Left ventricle myocardium inferior (tissue), 1 donor: Measurements from ENCODE around the gene CENPF. TPM values are rescaled to one million over a fixed set of nuclear protein-coding genes. Genes with fewer than 3 reads are reported as not detected.

Experiments used
- DNase-seq: peaks from one replicate; pipeline ENCODE4 v3.0.0-alpha.2; 2020
- H3K27ac ChIP-seq: fragments of 200-600 bp; replicated peaks from 2 replicates; pipeline ENCODE4 v1.8.0; 2021
- H3K27me3 ChIP-seq: fragments of 200-600 bp; 2 replicates; pipeline ENCODE4 v1.8.0; 2021; ENCODE audit warnings: low read depth
- H3K36me3 ChIP-seq: fragments of 200-600 bp; 2 replicates; pipeline ENCODE4 v1.8.0; 2021
- H3K4me1 ChIP-seq: fragments of 200-600 bp; 2 replicates; pipeline ENCODE4 v1.8.0; 2021
- H3K4me3 ChIP-seq: fragments of 200-600 bp; 2 replicates; pipeline ENCODE4 v1.8.0; 2021; ENCODE audit warnings: mild to moderate bottlenecking, moderate library complexity
- H3K9me3 ChIP-seq: fragments of 200-600 bp; replicated peaks from 2 replicates; pipeline ENCODE4 v1.8.0; 2021
- CTCF ChIP-seq: fragments of 200-600 bp; IDR thresholded peaks from 2 replicates; pipeline ENCODE4 v1.8.0; 2021; ENCODE audit warnings: antibody characterized with exemption, mild to moderate bottlenecking, borderline replicate concordance
- intact Hi-C: fragments of 100-400 bp; cut with micrococcal nuclease; formaldehyde crosslinking; loops from one replicate; pipeline ENCODE4 v1.11.0; 2022
- total RNA-seq: library from RNA; stranded (reverse); fragmentation: NEBNext Ultra II Directional; extraction: Animal tissue kit (Norgen Biotek cat#: 25700); gene quantifications from one replicate; pipeline ENCODE4 v1.2.1, GENCODE V29; 2021
- donor health status: DM: no; HTN: yes; CAD: no; lungs with severe emphysema.

The CENPF gene
- total RNA-seq, 1 donor from 2014 or later: 1.7 TPM

- Histone ChIP-seq H3K4me1 (no peaks in the 10 kb centered on the region), H3K4me3 (no peak overlapping the region), H3K9me3 (peaks cover under 1% of the 10 kb centered on the region), H3K36me3 (no peaks in the 10 kb centered on the region), H3K27ac (no peak overlapping the region), H3K27me3 (no peaks in the 10 kb centered on the region)
- DNase-seq: no peak
- TF ChIP-seq CTCF: no peak
- intact Hi-C loops: loop anchor here (10.0 kb wide), 2 partner anchors 188 to 318 kb away; no protein-coding TSS in a partner anchor
Measured at GRCh38 chr1:214582289-214582891, 20.6 kb upstream of the CENPF start.

GRCh38 chr1:214583113-214583512 is 19.9 kb upstream of the CENPF start:
- DNase-seq: no peak
- intact Hi-C loops: loop anchor here (10.0 kb wide), 2 partner anchors 188 to 318 kb away; no protein-coding TSS in a partner anchor
- Histone ChIP-seq H3K27ac (no peak overlapping the region), H3K36me3 (no peaks in the 10 kb centered on the region), H3K4me3 (no peak overlapping the region), H3K9me3 (no peaks in the 10 kb centered on the region), H3K27me3 (no peaks in the 10 kb centered on the region), H3K4me1 (no peaks in the 10 kb centered on the region)
- TF ChIP-seq CTCF: no peak

GRCh38 chr1:214583824-214584554 is 19.0 kb upstream of the CENPF start:
- DNase-seq: no peak
- no peaks in the 10 kb centered on the region for H3K36me3 ChIP-seq
- H3K27me3 ChIP-seq: no peaks in the 10 kb centered on the region
- intact Hi-C loops: loop anchor here (10.0 kb wide), 2 partner anchors 189 to 319 kb away; no protein-coding TSS in a partner anchor
- no peaks in the 10 kb centered on the region for H3K4me1 ChIP-seq
- no peaks in the 10 kb centered on the region for H3K9me3 ChIP-seq
- no peak for TF ChIP-seq CTCF
- H3K4me3 ChIP-seq: no peak overlapping the region
- H3K27ac ChIP-seq: no peak overlapping the region

- Histone ChIP-seq H3K4me3 (no peak overlapping the region), H3K27ac (no peak overlapping the region), H3K4me1 (no peaks in the 10 kb centered on the region), H3K36me3 (no peaks in the 10 kb centered on the region), H3K27me3 (no peaks in the 10 kb centered on the region), H3K9me3 (no peaks in the 10 kb centered on the region)
- TF ChIP-seq CTCF: peak; percentile 80
- DNase-seq: no peak
- intact Hi-C loops: loop anchor here (5.0 to 10.0 kb wide), 3 partner anchors 190 to 320 kb away; no protein-coding TSS in a partner anchor
Measured at GRCh38 chr1:214584805-214585766, 17.9 kb upstream of the CENPF start.

GRCh38 chr1:214586621-214587020 is 16.4 kb upstream of the CENPF start:
- Histone ChIP-seq H3K27ac (no peak overlapping the region), H3K36me3 (no peaks in the 10 kb centered on the region), H3K27me3 (no peaks in the 10 kb centered on the region), H3K4me1 (no peaks in the 10 kb centered on the region), H3K9me3 (no peaks in the 10 kb centered on the region), H3K4me3 (no peak overlapping the region)
- TF ChIP-seq CTCF: no peak
- DNase-seq: no peak
- intact Hi-C loops: loop anchor here (5.0 to 10.0 kb wide), 3 partner anchors 192 to 322 kb away; no protein-coding TSS in a partner anchor
